Measurements from ENCODE around the gene B4GALT6.

- TF ChIP-seq CTCF (IDR thresholded peaks at IDR 0.05; ENCODE audit: insufficient read depth, low read depth, low read length) (no peak), EZH2 (IDR thresholded peaks at IDR 0.05; ENCODE audit: insufficient read depth, low read length) (no peak)
Measured at GRCh38 chr18:31643003-31643402, 41.4 kb downstream of the B4GALT6 start.
